ENCODE data around the gene COX6A1. TPM values are rescaled to one million over a fixed set of nuclear protein-coding genes. Genes with fewer than 3 reads are reported as not detected.

COX6A1 gene
- total and polyA plus RNA-seq, 2 of the 13 experiments (the other 11 are each of a cell fraction or from before 2014, with no cell fraction given), result 542 to 673 TPM

- TF ChIP-seq CTCF (CRISPR knock-in tag; IDR thresholded peaks at IDR 0.05) (0 out of 2 replicates have a peak, but pooled peaks have one; percentile 9), TFAP4 (IDR thresholded peaks at IDR 0.05; ENCODE audit: borderline replicate concordance, low read depth) (peak; percentile 34; the same call in 1 of the 2 replicates), ZNF512 (CRISPR knock-in tag; IDR thresholded peaks at IDR 0.05) (peak; percentile 53), PHF21A (CRISPR knock-in tag; IDR thresholded peaks at IDR 0.05) (peak; percentile 64), SNAPC4 (CRISPR knock-in tag; IDR thresholded peaks at IDR 0.05) (peak; percentile 91; the same call in 1 of the 2 replicates), ZNF740 (CRISPR knock-in tag; IDR thresholded peaks at IDR 0.05) (peak; percentile 95), CHCHD3 (CRISPR knock-in tag; IDR thresholded peaks at IDR 0.05) (0 out of 2 replicates have a peak, but pooled peaks have one; percentile 31), NR2F2 (IDR thresholded peaks at IDR 0.05; ENCODE audit: borderline replicate concordance, low read depth) (peak; percentile 32; the same call in 1 of the 2 replicates), GABPB1 (CRISPR knock-in tag; IDR thresholded peaks at IDR 0.05) (peak; percentile 91), JUN (CRISPR knock-in tag; IDR thresholded peaks at IDR 0.05) (0 out of 2 replicates have a peak, but pooled peaks have one; percentile 39), ZBTB34 (CRISPR knock-in tag; IDR thresholded peaks at IDR 0.05) (peak; percentile 68), ZMYM2 (CRISPR knock-in tag; IDR thresholded peaks at IDR 0.05) (no peak), PCBP1 (IDR thresholded peaks at IDR 0.05; ENCODE audit: borderline replicate concordance, low read depth, low read length) (peak; percentile 91; the same call in 1 of the 2 replicates), ZNF160 (CRISPR knock-in tag; IDR thresholded peaks at IDR 0.05) (peak; percentile 84)
Observed at GRCh38 chr12:120445911-120446843, 8.3 kb downstream of the COX6A1 start, which contains the start of the genes GATC and TRIAP1 (continued).

Data from HepG2 (cell line).